Islet of Langerhans (tissue), 1 donor: ENCODE data around the gene PRR20G.

ENCODE experiments used
- FAIRE-seq: peaks from one replicate; lab custom pipeline; 2011; peaks lifted over from hg19 to GRCh38; lab: Jason Lieb, UNC

Gene PRR20G

DNA sequence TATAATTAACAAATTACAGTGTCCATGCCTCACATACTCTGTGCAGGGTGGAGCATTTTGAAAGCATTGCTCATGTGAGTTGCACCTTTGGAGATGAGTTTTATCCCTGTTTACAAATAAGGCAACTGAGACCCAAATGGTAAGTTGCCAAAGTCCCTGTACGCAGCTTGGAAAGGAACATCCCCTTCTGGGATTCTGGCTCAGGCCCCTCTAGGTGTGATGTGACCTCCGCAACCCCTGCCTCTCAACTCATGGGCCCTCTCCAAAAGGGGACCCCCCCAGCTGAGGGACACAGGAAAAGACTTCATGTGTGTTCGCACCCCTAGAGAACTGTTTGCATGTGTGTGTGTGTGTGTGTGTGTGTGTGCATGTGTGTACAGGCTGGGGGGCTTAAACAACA lies 25.3 kb downstream of the PRR20G start:
- FAIRE-seq = no peak

DNA sequence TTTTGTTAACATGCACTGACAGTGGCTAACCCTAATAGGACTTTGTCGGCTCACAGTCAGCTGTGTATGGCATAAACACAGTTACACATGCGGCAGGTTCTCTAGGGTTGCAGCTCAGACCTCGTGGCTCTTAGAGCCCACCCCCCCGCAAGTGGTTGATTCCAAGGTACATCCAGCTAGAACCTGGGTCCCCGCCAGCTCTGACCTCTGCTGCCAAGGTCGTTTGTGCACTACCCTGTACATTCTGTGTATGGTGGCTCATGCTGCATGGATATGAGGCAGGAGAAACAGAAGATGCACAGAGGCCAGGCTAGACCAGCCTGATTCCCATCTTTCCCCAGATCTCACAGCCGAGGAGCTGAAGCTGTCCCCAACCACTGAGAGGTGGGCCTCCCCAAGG lies 25.9 kb downstream of the PRR20G start:
- FAIRE-seq = no peak

DNA sequence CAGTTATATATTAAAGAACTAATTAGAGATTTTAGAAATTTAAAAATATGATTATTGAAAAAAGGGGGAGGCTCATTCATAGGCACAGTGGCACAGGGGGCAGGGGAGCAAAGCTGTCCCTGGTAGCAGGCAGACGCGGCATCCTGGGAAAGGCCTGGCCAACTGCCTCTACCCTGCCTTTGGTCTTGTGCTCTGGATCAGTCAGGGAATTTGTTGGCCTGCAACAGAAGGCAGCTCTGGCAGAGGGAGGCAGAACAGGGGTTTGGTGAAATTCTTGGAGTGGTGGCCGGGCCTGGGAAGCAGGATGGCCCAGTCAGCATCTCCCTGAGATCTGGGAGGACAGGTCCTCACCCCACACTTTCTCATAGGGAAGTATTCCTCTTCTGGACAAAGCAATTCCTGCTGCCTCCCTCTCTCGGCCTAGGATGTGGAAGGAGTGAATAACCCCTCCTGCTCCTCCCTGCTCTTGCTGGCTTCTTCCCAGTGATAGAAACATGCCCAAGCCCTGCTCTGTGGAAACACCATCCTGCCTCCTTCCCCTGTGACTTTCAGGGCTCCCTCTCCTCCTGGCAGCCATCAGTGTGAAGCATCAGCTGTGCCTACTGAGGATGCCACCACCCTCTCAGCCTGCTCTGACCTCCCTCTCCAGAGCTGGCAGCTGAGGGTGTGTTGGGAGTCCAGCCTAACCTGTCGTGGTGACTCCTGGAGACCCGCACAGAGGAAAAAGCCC lies 26.9 kb downstream of the PRR20G start:
- FAIRE-seq = no peak

DNA sequence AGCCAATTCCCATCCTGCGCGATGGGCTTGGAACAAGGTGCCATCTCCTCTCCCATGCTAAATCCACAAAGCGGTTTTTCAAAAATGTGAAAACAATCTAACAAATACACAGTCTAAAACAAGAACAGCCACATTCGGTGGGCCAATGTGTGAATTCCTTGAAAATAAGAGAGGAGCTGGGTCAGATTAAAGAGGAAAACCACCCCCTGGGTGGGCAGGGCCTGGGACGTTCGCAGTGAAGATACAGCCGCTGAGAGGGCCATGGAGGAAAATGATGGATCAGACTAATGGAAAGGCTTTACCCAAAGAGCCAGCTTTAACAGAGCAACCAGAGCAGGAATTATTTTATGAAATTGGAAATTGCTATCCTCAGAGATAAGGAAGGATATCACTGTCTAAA lies 27.4 kb downstream of the PRR20G start:
- FAIRE-seq = no peak

DNA sequence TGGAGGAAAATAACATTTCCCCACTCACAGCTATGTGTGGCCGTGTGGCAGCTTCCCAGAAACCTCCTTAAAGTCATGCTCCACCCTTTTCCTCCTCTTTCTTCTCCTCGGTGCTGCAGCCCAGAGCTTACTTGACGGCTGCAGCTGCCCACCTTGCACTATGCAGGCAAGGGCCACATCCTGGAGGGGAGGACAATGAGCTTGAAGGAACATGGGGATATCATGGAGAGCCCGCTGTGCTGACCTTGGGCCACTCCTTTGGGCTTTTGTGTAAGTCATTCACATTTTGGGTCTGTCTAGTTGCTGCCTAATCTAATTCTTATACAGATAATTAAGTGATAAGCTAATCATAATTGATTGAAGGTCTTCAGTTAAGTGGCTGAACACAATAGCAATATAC lies 28.0 kb downstream of the PRR20G start:
- no peak for FAIRE-seq

DNA sequence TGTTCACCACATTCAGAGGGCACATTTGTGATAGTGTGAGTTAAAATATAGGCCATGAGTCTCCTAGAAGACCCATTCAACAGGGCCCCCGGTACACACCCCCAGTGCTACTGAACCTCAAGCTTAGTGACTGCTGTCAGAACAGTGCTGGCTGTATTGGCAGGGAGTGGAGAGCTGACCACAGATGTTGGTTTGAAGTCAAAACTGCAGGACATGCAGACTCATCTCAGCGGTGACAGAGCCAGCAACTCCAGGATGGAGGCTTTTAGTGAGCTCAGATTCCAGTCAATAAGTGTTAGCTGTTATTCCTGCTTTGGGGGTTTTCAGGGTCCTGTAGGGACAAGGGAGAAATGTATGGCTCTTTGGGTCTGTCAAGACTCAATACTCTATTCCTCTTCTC lies 29.1 kb downstream of the PRR20G start:
- FAIRE-seq = no peak

DNA sequence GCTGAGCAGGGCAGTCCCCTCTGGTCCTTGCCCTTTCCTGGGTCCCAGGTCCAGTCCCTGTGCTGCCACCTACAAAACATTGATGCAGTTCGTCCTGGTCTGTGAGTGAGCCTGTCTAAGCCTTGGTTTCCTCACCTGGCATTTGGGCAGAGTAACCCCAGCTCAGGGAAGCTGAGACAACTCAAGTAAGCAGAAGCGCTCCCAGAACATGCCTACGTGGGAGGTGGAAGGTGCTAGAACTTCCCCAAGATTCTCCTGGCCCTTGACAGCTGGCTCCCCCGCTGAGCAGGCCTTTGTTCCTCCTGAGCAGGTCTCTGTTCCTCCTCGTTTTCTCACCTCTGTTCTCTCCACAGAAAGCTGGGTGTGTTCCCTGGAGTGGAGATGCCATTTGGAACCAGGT lies 30.5 kb downstream of the PRR20G start:
- FAIRE-seq = no peak

DNA sequence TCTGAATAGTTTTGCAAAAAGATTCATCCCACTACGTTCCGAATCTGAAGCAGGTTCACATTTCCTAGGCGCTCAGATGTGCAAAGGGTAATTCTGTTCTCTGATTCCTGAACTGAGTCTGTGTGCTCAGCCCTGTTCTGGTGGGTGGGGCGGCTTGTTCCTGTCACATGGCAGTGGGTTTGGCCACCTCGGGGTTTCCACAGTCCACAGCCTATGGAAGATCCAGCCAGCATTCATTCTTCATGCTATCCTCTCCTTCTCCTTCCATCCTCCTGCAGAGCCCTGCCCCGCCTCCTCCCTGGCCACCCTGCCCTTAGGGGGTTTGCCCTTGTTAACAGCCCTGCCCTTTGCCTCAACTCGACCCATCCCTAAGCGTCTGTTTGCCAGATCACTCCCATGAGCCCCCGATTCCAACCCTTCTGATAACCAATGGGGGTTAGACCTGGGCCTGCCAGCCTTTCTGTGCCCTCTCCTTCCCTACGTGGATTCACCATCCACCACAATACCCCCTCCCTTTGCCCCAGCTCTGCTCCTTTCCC lies 31.0 kb downstream of the PRR20G start:
- no peak for FAIRE-seq

DNA sequence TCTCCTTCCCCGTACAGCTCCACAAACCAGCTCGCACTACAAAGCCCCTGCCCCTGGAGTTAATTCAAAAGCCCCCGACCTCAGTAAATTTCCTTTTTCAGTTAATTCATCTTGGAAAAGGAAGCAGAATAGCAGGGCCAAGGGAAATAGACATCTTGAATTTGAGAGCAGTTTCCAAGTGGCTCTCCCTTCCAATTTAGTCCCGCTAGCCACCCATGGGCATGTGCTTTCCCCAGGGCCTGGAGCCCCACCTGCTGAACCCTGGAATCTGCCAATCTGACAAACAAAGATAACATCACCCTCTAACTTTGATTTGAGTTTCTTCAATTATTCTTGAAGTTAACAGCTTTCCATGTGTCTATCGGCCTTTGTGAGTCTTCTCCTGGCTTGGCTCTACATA lies 31.7 kb downstream of the PRR20G start:
- FAIRE-seq = no peak

DNA sequence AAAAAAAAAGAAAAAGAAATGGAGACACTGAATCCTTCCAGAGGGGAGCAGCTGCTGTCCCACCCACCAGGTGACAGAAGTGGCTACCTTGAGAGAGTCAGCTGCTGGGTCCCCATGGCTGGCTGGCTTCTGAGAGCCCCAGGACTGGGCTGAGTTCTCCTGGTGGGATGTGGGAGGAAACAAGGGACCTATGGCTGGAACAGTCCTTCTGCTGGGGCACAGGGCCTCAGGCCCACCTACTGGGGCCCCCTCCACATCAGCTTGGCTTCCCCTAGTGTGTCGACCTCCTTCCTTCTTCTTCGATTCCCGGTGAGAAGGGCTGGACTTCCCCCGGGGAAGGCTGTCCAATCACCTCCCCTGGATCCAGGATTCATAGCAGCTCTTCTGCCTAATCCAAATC lies 32.3 kb downstream of the PRR20G start:
- FAIRE-seq = no peak

DNA sequence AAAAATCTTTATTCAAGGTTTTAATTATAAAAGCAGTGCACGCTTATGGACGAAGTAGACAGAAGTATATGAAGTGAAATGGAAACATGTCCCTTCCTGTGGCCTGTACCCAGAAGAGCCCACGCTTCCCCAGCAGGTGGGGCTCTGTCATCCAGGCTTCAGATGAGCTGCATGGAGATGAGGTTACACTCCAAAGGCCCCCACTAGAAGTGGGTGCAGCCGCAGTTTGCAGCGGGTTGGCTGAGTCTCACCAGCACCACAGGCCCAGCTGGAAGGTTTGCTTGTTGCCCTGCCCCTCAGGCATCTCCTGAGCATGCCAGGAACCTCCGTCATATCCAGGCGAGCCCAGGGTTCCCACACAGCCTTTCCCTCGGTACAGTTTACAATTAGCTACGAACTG lies 33.1 kb downstream of the PRR20G start:
- FAIRE-seq = no peak

DNA sequence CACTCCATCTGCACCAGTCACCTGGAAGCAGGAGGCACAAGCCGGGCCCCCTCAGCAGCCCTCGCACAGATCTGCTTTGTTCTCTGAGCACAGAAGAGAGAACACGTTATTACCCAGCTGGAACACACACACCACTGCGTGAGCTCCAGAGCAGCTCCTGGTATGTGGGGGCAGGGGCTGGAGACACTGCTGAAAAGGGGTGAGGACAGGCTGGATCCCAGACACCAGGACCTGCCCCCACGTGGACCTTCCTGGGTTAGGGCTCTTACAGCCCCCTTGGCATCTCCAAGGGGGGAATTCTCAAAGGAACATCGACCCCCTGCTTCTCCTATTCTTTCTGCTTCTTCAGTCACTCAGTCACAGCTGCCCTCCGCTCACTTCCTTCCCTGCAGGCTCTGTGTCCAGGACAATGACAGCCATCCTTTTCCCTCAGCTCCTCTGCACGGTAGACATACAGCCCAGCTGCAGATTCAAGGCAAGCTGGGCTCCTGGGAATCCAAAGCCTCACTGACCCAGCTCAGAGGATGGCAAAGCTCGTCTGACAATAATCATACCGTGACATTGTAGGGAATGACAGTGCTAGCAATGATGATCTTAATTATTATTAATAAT lies 33.7 kb downstream of the PRR20G start:
- FAIRE-seq = no peak

DNA sequence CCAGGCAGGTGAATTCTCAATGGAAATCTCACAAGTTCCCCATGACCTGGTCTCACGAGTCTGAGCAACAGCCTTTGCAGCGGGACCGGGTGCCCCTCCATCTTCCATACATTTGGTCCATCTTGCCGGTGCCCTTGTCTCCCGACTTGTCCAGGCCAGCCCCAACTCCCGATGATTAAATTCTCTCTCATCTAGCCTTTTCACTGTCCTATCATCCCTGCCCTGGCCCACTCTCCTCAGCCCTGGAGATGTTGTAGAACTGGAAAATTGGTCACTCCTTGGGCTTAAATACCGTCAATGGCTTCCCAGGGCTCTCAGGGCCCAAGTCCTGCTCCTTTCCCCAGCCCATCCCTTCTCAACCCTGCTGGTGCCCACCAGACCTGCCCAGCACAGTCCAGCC lies 34.4 kb downstream of the PRR20G start:
- no peak for FAIRE-seq

DNA sequence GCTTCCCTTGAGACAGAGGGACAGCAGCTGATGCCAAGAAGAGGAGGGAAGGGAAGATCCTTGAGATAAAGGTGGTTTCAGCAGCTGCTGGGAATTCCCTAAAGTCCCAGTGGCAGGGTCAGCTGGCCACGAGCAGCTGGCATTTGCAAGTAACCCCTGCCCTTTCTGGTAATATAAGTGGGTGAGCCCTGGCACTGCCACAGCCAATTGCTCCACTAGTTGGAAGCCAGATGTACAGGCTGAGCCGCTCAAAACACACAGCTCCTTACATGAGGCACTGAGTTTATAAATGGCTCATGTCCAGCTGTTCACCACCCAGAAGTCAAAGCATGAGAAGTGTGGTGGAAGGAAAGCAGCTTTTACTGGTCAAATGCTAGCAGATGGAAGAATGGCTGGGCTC lies 35.4 kb downstream of the PRR20G start:
- no peak for FAIRE-seq

DNA sequence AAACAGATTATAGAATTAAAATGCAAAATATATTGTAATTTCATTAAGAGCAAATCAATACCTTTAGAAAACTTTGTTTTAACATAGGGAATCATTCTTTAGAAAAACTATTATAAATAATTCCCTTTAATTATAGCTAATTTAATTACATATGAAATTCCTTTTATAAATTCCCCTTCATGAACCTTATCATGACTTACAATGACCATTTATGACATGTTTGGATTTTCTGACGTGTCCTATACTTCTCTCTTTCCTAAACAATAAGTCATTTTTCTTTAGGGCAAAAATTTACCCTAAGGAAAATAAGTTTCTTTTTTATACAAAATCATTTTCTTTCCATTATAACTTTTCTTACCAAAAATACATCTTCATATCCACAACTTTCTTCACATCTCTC lies 37.8 kb downstream of the PRR20G start:
- no peak for FAIRE-seq

DNA sequence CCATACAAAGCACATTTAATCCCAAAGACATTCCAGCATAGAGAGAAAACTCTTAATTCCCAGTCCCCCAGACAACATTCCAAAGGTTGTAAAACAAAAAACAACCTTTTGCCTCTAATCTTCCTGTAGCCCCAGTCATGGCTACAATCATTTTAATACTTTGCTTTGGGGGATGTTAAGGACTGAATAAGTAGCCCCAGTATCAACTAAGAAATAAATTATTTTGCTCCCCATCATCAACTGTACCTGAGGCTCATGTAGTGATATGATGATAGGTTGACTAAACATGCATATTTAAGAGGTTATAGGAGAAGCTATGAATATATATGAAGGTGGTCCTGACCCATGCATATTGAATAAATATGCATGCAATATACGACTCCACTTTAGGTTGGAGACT lies 40.6 kb downstream of the PRR20G start:
- no peak for FAIRE-seq

DNA sequence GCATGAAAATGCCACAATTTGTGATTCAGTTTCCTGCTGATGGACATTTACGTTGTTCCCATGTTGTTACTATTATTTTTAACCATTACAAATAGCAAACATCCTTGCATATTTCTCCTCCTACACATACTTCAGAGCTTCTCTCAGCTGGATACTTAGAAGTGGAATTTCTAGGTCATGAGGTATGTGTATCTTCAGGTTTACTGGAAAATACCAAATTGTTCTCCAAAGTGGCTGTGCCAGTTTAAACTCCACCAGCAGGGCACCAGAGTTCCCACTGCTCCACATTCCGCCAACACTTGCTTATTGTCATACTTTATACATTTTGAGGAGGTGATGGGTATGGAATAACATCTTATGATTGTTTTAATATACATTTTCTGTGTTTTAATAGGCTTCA lies 49.2 kb downstream of the PRR20G start:
- FAIRE-seq = no peak

DNA sequence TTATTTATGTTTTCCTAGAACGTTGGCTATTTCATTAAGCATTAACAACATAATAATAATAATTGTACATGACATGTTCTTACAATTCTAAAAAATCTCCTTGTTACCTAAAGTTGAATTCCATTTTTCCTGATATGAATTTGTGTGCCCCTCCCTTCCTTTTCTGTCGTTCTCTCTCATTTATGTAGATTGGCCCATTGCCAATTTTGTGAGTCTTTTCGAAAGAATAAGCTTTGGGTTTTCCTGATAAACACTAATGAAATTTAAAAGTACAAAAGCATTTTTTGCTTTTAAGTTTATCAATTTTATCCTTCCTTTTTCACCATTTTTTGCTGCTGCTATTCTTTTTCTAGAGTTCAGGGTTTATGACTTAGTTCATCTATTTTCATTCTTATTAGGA lies 50.0 kb downstream of the PRR20G start:
- FAIRE-seq = no peak

DNA sequence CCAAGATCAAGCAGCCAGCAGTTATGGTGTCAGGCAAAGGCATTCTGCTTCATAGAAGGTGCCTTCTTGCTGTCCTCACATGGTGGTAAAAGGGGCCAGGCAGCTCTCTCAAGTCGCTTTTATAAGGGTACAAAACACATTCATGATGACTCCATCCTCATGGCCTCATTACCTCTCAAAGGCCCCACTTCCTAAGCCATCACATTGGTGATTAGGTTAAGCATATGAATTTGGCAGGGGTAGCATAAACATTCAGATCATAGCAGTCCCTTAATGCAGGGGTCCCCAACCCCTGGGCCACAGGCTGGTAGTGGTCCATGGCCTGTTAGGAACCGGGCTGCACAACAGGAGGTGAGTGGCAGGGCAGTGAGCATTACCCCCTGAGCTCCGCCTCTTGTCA lies 52.1 kb downstream of the PRR20G start:
- no peak for FAIRE-seq

DNA sequence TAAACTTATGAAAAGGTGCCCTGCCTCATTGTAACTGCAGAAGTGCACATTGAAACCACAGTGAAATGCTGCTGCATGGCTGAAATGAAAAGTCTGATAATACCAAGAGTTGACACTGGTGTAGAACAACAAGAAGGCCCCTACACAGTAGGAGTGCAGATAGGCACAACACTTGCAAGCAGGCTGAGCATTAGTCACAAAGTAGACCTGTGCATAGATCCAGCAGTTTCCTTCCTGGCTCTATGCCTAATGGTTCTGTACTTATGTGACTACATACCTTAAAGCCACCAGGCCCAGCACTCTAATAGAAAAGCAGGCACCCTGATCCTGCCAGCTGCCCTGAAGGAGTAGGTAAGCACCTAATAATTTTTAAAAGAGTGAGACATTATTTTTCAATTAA lies 53.1 kb downstream of the PRR20G start:
- FAIRE-seq = no peak
